ENCODE results near the gene ST3GAL3.
A peak's percentile ranks its signal among the peaks of the same experiment; 100 is the strongest.

The ST3GAL3 gene

GRCh38 chr1:43791243-43791642, 83.9 kb downstream of the ST3GAL3 start:
- no peak for DNase-seq

GRCh38 chr1:43796111-43796581, 88.8 kb downstream of the ST3GAL3 start:
- no peak for DNase-seq

- no peak for DNase-seq
Measured at GRCh38 chr1:43797891-43798290, 90.6 kb downstream of the ST3GAL3 start.

GRCh38 chr1:43799656-43800635, 92.6 kb downstream of the ST3GAL3 start:
- DNase-seq, result peak; percentile 2

DNA sequence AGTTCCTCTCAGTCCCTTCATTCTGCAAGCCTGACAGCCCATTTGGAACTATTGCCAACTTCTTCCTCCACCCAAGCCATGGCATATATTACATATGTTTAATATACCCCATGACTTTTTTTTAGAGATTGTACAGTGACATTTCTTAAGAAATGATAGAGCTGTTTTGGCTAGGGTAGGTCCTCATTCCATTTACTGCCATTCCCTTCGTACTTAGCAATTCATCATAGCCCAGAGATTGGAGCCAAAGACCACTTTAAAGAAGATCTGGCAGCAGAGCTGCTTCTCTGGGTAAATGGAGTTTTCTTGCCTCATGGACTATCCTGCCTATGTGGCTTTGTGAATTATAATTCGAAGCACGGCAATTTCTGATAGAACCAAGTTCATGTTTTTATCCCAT, 93.4 kb downstream of the ST3GAL3 start:
- DNase-seq, result no peak

GRCh38 chr1:43801203-43801602, 93.9 kb downstream of the ST3GAL3 start:
- DNase-seq, result no peak

DNA sequence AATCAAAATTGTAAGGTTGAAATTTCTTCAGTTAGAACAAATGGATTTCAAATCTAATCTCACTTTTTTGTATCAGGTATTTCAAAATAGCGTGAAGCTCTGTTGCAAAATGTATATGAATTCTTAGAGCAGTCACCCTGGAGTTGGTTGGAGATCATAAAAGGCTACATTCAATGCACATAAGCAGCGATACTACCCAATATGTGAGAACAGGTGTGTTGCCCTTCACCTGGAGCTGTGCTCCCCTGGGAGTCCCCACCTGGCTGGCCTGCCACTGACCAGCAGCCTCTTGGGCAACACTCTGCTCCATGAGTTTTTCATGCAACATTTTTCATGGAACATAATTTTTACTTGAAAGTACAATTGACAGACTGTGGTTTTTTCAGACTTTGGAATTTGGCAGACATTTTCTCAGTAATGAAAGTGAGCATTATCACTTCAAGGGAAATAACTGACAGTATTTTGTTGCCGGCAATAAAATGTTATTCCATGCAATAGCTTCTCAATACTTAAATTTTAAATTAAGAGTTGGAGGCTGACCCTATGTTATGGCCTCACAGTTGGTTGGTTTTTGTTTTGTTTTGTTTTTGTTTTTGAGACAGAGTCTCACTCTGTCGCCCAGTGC, 95.1 kb downstream of the ST3GAL3 start:
- DNase-seq, result no peak

GRCh38 chr1:43803105-43803504, 95.8 kb downstream of the ST3GAL3 start:
- DNase-seq, result no peak

DNA sequence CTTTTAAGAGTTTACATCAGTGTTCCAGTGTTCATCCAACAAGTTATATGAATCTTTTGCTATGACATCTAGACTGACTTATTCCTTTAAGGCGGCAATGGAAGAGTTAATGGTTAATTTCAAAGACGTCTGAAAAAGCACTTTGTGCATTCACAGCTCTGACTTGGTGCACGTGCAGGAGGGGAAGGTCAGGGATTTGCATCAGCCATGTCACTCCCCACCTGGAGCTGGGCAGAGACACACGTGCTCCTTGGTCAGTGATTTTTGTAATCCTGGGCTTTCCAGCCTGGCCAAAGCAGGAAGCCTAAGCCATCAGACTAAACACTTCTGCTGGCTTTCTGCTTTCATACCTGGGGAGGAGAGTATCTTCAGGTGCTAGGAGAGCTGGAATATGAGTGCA, 96.3 kb downstream of the ST3GAL3 start:
- DNase-seq, result no peak

GRCh38 chr1:43804569-43804968, 97.2 kb downstream of the ST3GAL3 start:
- DNase-seq, result no peak

GRCh38 chr1:43805340-43805739, 98.0 kb downstream of the ST3GAL3 start:
- DNase-seq, result no peak

DNA sequence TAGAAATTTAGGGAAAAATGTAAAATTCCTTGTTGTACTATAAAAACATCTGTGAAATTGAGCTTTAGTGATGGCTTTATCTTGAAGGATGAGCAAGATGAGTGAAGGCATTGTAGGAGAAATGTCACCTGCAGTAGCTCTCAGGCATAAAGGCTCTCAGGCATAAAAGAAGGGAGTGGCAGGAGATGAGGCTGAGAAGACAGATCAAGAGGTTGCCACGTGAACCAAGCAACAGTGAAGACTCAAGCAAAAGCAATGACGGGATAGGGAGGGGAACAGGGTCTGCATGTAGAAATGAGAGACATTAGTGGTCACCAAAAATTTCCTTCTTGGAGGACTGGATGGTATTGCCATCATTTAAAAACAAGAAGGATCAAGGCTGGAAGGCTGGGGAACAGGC, 98.8 kb downstream of the ST3GAL3 start:
- DNase-seq, result no peak

GRCh38 chr1:43809097-43809673, 101.8 kb downstream of the ST3GAL3 start:
- DNase-seq, result no peak

- no peak for DNase-seq
Measured at GRCh38 chr1:43812579-43812978, 105.2 kb downstream of the ST3GAL3 start.

GRCh38 chr1:43814401-43814800, 107.1 kb downstream of the ST3GAL3 start:
- DNase-seq, result no peak

DNA sequence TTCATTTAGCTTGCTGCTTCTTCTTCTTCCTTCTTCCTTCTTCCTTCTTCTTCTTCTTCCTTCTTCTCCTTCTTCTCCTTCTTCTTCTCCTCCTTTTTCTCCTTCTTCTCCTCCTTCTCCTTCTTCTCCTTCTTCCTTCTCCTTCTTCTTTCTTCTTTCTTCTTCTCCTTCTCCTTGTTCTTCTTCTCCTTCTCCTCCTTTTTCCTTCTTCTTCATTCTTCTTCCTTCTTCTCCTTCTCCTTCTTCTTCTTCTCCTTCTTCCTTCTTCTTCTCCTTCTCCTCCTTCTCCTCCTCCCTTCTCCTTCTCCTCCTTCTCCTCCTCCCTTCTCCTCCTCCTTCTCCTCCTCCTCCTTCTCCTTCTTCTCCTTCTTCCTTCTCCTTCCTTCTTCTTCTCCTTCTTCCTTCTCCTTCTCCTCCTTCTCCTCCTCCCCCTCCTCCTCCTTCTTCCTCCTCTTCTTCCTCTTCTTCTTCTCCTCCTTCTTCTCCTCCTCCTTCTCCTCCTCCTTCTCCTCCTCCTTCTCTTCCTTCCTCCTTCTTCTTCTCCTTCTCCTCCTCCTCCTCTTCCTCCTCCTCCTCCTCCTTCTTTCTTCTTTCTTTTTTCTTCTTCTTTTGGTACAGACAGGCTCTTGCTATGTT, 110.1 kb downstream of the ST3GAL3 start:
- no peak for DNase-seq

GRCh38 chr1:43818691-43819090, 111.4 kb downstream of the ST3GAL3 start:
- no peak for DNase-seq

GRCh38 chr1:43819357-43819756, 112.0 kb downstream of the ST3GAL3 start:
- no peak for DNase-seq

- no peak for DNase-seq
Measured at GRCh38 chr1:43821471-43821870, 114.1 kb downstream of the ST3GAL3 start.

DNA sequence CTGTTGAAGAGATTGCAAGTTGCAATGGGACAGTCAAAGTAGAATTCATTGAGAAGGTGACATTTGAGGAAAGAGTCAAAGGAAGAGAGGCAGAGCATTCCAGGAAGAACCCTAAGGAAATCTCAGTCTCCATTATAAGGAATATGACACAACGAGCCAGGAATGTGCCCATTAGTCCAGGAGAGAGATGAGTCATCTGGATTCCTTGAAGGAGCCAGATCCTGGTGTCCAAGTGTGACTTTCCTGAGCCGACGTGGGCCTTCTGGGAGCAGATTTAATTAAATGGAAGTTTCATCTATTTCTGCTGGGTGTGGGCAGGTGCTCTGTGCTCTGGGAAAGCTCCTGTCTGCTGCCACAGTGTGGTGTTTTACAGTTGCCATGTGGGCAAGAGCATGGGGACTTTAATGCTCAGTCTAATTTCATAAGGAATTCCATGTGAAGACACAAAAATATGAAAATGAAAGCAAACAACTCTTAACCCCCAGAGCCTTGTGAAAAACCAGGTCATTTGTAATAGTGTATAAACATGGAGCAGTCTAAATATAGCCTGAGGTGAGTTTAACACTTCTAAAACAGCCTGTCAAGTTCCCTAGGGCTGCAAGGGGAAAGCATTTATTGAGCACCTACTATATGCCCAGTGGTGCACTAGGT, 114.8 kb downstream of the ST3GAL3 start:
- no peak for DNase-seq

DNA sequence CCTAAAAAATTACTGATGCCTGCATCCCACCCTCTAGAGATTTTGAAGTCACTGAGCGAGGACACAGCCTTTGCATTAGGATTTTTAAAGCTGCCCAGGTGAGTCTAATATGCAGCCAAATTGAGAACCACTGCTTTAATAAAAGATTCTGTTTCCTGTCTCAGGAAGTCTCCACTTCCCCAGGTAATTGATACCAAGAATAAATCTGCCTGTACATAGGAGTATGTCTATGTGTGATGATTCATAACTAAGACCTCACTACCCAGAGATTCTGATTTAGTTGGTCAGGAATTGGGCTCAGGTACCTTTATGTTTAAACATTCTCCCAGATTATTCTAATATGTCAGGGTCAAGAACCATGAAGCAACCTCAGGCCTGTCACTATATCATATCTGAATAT, 117.5 kb downstream of the ST3GAL3 start:
- DNase-seq, result no peak

DNA sequence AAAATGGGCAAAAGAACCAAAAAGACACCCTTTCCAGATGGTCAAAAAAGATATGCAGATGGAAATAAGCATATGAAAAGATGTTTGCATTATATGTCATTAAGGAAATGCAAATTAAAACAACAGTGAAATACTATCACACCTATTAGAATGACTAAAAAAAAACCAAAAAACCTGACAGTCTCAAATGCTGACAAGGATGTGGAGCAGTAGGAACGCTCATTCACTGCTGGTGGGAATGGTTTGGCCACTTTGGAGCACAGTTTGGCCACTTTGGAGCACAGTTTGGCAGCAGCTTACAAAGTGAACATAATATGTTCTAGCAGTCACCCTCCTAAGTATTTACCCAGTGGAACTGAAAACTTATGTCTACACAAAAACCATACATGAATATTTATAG, 121.2 kb downstream of the ST3GAL3 start:
- DNase-seq, result no peak

- no peak for DNase-seq
Measured at GRCh38 chr1:43830802-43831201, 123.5 kb downstream of the ST3GAL3 start.

Measured in NK-92 treated with Interleukin-12 subunit alpha and Interleukin-12 subunit beta, amount 100 ng/mL, for 24 hours (cell line).